ENCODE data around the gene FER.

The FER gene

GRCh38 chr5:108937221-108937620 lies 189.5 kb downstream of the FER start:
- TF ChIP-seq, protein P1, sequence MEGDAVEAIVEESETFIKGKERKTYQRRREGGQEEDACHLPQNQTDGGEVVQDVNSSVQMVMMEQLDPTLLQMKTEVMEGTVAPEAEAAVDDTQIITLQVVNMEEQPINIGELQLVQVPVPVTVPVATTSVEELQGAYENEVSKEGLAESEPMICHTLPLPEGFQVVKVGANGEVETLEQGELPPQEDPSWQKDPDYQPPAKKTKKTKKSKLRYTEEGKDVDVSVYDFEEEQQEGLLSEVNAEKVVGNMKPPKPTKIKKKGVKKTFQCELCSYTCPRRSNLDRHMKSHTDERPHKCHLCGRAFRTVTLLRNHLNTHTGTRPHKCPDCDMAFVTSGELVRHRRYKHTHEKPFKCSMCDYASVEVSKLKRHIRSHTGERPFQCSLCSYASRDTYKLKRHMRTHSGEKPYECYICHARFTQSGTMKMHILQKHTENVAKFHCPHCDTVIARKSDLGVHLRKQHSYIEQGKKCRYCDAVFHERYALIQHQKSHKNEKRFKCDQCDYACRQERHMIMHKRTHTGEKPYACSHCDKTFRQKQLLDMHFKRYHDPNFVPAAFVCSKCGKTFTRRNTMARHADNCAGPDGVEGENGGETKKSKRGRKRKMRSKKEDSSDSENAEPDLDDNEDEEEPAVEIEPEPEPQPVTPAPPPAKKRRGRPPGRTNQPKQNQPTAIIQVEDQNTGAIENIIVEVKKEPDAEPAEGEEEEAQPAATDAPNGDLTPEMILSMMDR (IDR thresholded peaks at IDR 0.05), result no peak
- no peak overlapping the region for H3K4me3 ChIP-seq (ENCODE audit: low read depth in 1 of 2, low read length in 1 of 2)
- no peak overlapping the region for H3K27ac ChIP-seq
- no peaks in the 10 kb centered on the region for H3K27me3 ChIP-seq
- H3K9me3 ChIP-seq, result no peaks in the 10 kb centered on the region
- H3K36me3 ChIP-seq, result no peaks in the 10 kb centered on the region
- no peaks in the 10 kb centered on the region for H3K4me1 ChIP-seq (ENCODE audit: control insufficient read depth in 1 of 2, insufficient read depth in 1 of 2, low read depth in 1 of 2, low read length in 1 of 2)

DNA sequence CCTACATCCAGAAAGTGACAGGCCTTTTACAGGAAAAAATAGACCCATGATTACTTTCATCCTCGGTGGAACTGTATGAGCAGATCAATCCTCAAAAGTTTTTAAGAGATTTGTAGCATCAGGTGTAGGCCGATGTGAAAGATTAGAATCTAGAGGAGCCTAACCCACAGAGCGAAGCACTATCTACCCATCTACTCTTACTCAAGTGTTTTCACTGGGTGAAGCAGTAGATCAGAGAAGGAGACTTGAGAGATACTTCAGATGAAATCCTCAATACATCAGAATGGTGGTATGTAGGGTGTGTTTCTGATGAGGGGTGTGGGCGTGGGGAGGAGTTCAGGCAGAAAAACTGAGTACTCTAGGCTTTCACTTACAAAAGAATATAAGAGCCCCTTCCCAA lies 192.8 kb downstream of the FER start:
- H3K4me3 ChIP-seq (ENCODE audit: low read depth in 1 of 2, low read length in 1 of 2), result no peak overlapping the region
- no peaks in the 10 kb centered on the region for H3K27me3 ChIP-seq
- H3K9me3 ChIP-seq, result no peaks in the 10 kb centered on the region
- TF ChIP-seq, protein P1 (IDR thresholded peaks at IDR 0.05), result no peak
- no peaks in the 10 kb centered on the region for H3K36me3 ChIP-seq
- H3K27ac ChIP-seq, result no peak overlapping the region
- H3K4me1 ChIP-seq (ENCODE audit: control insufficient read depth in 1 of 2, insufficient read depth in 1 of 2, low read depth in 1 of 2, low read length in 1 of 2), result no peaks in the 10 kb centered on the region

- no peak overlapping the region for H3K4me3 ChIP-seq (ENCODE audit: low read depth in 1 of 2, low read length in 1 of 2)
- H3K9me3 ChIP-seq, result no peaks in the 10 kb centered on the region
- H3K4me1 ChIP-seq (ENCODE audit: control insufficient read depth in 1 of 2, insufficient read depth in 1 of 2, low read depth in 1 of 2, low read length in 1 of 2), result no peaks in the 10 kb centered on the region
- H3K27ac ChIP-seq, result no peak overlapping the region
- no peaks in the 10 kb centered on the region for H3K36me3 ChIP-seq
- TF ChIP-seq, protein P1 (IDR thresholded peaks at IDR 0.05), result no peak
- H3K27me3 ChIP-seq, result no peaks in the 10 kb centered on the region
These were observed 194.0 kb downstream of the FER start for GRCh38 chr5:108941746-108942145.

- no peaks in the 10 kb centered on the region for H3K36me3 ChIP-seq
- TF ChIP-seq, protein P1 (IDR thresholded peaks at IDR 0.05), result no peak
- H3K27ac ChIP-seq, result no peak overlapping the region
- H3K27me3 ChIP-seq, result no peaks in the 10 kb centered on the region
- H3K9me3 ChIP-seq, result no peaks in the 10 kb centered on the region
- no peaks in the 10 kb centered on the region for H3K4me1 ChIP-seq (ENCODE audit: control insufficient read depth in 1 of 2, insufficient read depth in 1 of 2, low read depth in 1 of 2, low read length in 1 of 2)
- H3K4me3 ChIP-seq (ENCODE audit: low read depth in 1 of 2, low read length in 1 of 2), result no peak overlapping the region
These were observed 195.0 kb downstream of the FER start for GRCh38 chr5:108942701-108943100.

GRCh38 chr5:108945094-108945493 lies 197.4 kb downstream of the FER start:
- TF ChIP-seq, protein P1 (IDR thresholded peaks at IDR 0.05), result no peak
- no peak overlapping the region for H3K27ac ChIP-seq
- no peak overlapping the region for H3K4me3 ChIP-seq (ENCODE audit: low read depth in 1 of 2, low read length in 1 of 2)
- no peaks in the 10 kb centered on the region for H3K9me3 ChIP-seq
- no peaks in the 10 kb centered on the region for H3K36me3 ChIP-seq
- no peaks in the 10 kb centered on the region for H3K4me1 ChIP-seq (ENCODE audit: control insufficient read depth in 1 of 2, insufficient read depth in 1 of 2, low read depth in 1 of 2, low read length in 1 of 2)
- H3K27me3 ChIP-seq, result no peaks in the 10 kb centered on the region

DNA sequence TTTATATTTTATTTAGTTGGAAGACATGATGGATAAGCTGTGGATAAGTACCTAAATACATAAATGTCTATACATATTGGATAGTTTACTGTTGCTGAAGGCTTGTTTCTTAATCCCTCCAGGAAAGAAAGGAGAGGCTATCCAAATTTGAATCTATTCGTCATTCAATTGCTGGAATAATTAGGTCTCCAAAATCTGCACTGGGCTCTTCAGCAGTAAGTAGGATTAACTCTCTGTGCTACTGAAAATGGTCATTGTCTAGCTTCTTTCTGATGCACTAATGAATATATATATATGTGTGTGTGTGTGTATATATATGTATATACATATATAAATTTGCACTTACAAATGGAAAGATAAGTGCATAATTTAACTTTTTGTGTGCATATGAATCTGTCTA lies 198.3 kb downstream of the FER start:
- Histone ChIP-seq H3K36me3 (no peaks in the 10 kb centered on the region), H3K27ac (no peak overlapping the region), H3K27me3 (no peaks in the 10 kb centered on the region), H3K4me3 (ENCODE audit: low read depth in 1 of 2, low read length in 1 of 2) (no peak overlapping the region), H3K4me1 (ENCODE audit: control insufficient read depth in 1 of 2, insufficient read depth in 1 of 2, low read depth in 1 of 2, low read length in 1 of 2) (no peaks in the 10 kb centered on the region), H3K9me3 (no peaks in the 10 kb centered on the region)
- TF ChIP-seq, protein P1 (IDR thresholded peaks at IDR 0.05), result no peak
